OCI-LY1 (cell line): ENCODE data around the gene INTS3.

Experiments used
- H2AFZ ChIP-seq: fragments of 200-600 bp; sonication (generic), shearing (Covaris generic); 2 replicates; pipeline ENCODE4 v1.6.0; 2014; ENCODE audit warnings: antibody characterized with exemption, mild to moderate bottlenecking, low read length
- H3F3A ChIP-seq: fragments of 200-600 bp; sonication (generic), shearing (Covaris generic); 2 replicates; pipeline ENCODE4 v1.6.0; 2014; ENCODE audit warnings: mild to moderate bottlenecking, antibody characterized with exemption, low read length, moderate library complexity; ENCODE audit not compliant: insufficient read depth
- H3K27ac ChIP-seq: fragments of 200-600 bp; sonication (generic); 2 replicates; pipeline ENCODE4 v1.5.1; 2014; ENCODE audit warnings: low read length, mixed run types, mild to moderate bottlenecking, low read depth; ENCODE audit not compliant: poor library complexity, severe bottlenecking
- H3K27me3 ChIP-seq: fragments of 200-600 bp; sonication (generic); 2 replicates; pipeline ENCODE4 v1.6.0; 2014; ENCODE audit warnings: antibody characterized with exemption, mild to moderate bottlenecking, low read length, moderate library complexity; ENCODE audit not compliant: insufficient read depth
- H3K36me3 ChIP-seq: fragments of 200-600 bp; sonication (generic); 2 replicates; pipeline ENCODE4 v1.6.1; 2014; ENCODE audit warnings: mild to moderate bottlenecking, antibody characterized with exemption, low read length, moderate library complexity, mixed read lengths; ENCODE audit not compliant: insufficient read depth
- H3K4me1 ChIP-seq: fragments of 200-600 bp; sonication (generic); 2 replicates; pipeline ENCODE4 v1.5.1; 2014; ENCODE audit warnings: mild to moderate bottlenecking, low read length, moderate library complexity; ENCODE audit not compliant: insufficient read depth, severe bottlenecking
- H3K4me2 ChIP-seq: fragments of 200-600 bp; sonication (generic), shearing (Covaris generic); 2 replicates; pipeline ENCODE4 v1.6.1; 2014; ENCODE audit warnings: low read length
- H3K4me3 ChIP-seq: fragments of 200-600 bp; sonication (generic); 2 replicates; pipeline ENCODE4 v1.5.1; 2014; ENCODE audit warnings: low read length, low read depth, mild to moderate bottlenecking, mixed read lengths; ENCODE audit not compliant: poor library complexity, severe bottlenecking
- H3K79me2 ChIP-seq: fragments of 200-600 bp; shearing (Covaris generic); 2 replicates; pipeline ENCODE4 v1.6.1; 2016; ENCODE audit warnings: mixed run types, low read length, mixed read lengths; ENCODE audit not compliant: insufficient read depth
- H3K9ac ChIP-seq: fragments of 200-600 bp; sonication (generic), shearing (Covaris generic); 2 replicates; pipeline ENCODE4 v1.6.1; 2014; ENCODE audit warnings: mild to moderate bottlenecking, low read length, mixed read lengths
- H3K9me2 ChIP-seq: fragments of 200-600 bp; sonication (generic), shearing (Covaris generic); 2 replicates; pipeline ENCODE4 v1.6.1; 2014; ENCODE audit warnings: low read depth, mild to moderate bottlenecking, low read length, mixed read lengths
- H3K9me3 ChIP-seq: fragments of 200-600 bp; shearing (Covaris generic); 2 replicates; pipeline ENCODE4 v1.6.1; 2014; ENCODE audit warnings: low read length, mixed read lengths
- H4K20me1 ChIP-seq: fragments of 200-600 bp; sonication (generic), shearing (Covaris generic); 2 replicates; pipeline ENCODE4 v1.6.0; 2016; ENCODE audit warnings: mild to moderate bottlenecking, low read length; ENCODE audit not compliant: insufficient read depth
- EZH2 ChIP-seq: fragments of 200-600 bp; sonication (generic), shearing (Covaris generic); IDR thresholded peaks from 2 replicates; pipeline ENCODE4 v1.8.0; 2017; ENCODE audit warnings: borderline replicate concordance, mixed run types, mild to moderate bottlenecking, antibody characterized with exemption, low read length, moderate library complexity, mixed read lengths
- TF ChIP-seq, protein P1 (sequence below): fragments of 200-600 bp; sonication (generic), shearing (Covaris generic); IDR thresholded peaks from 2 replicates; pipeline ENCODE4 v1.5.1; 2017; ENCODE audit warnings: mild to moderate bottlenecking, antibody characterized with exemption, low read length, moderate library complexity, mixed read lengths

The INTS3 gene

DNA sequence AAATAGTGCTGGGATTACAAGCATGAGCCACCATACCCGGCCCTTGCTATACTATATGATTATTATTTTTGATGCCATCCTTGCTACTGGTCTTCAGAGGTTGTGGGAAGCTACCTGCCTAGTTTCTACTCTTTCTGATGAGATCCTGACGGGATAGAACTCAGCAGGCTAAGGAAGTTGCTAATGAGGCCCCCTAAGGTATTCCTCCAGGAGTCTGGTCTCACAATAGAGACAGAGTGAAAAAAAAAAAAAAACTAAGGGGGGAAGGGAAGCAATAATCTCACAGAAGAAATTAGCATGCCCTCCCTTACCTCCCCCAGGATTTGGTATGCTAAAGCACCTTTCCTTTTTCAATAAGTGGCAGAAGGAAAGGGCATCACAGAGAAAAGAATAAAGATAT lies 17.6 kb downstream of the INTS3 start:
- no peak overlapping the region for H3K9ac ChIP-seq
- no peaks in the 10 kb centered on the region for H3F3A ChIP-seq
- no peak overlapping the region for H3K4me3 ChIP-seq
- H3K36me3 ChIP-seq, result peaks cover 85% of the 10 kb centered on the region
- H3K9me3 ChIP-seq, result no peaks in the 10 kb centered on the region
- H2AFZ ChIP-seq, result no peak overlapping the region
- TF ChIP-seq, protein P1, sequence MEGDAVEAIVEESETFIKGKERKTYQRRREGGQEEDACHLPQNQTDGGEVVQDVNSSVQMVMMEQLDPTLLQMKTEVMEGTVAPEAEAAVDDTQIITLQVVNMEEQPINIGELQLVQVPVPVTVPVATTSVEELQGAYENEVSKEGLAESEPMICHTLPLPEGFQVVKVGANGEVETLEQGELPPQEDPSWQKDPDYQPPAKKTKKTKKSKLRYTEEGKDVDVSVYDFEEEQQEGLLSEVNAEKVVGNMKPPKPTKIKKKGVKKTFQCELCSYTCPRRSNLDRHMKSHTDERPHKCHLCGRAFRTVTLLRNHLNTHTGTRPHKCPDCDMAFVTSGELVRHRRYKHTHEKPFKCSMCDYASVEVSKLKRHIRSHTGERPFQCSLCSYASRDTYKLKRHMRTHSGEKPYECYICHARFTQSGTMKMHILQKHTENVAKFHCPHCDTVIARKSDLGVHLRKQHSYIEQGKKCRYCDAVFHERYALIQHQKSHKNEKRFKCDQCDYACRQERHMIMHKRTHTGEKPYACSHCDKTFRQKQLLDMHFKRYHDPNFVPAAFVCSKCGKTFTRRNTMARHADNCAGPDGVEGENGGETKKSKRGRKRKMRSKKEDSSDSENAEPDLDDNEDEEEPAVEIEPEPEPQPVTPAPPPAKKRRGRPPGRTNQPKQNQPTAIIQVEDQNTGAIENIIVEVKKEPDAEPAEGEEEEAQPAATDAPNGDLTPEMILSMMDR, result no peak
- no peak for TF ChIP-seq EZH2
- no peaks in the 10 kb centered on the region for H4K20me1 ChIP-seq
- H3K9me2 ChIP-seq, result no peaks in the 10 kb centered on the region
- no peaks in the 10 kb centered on the region for H3K27me3 ChIP-seq
- peaks cover 15% of the 10 kb centered on the region for H3K4me1 ChIP-seq
- no peaks in the 10 kb centered on the region for H3K79me2 ChIP-seq
- no peak overlapping the region for H3K4me2 ChIP-seq
- H3K27ac ChIP-seq, result no peak overlapping the region

DNA sequence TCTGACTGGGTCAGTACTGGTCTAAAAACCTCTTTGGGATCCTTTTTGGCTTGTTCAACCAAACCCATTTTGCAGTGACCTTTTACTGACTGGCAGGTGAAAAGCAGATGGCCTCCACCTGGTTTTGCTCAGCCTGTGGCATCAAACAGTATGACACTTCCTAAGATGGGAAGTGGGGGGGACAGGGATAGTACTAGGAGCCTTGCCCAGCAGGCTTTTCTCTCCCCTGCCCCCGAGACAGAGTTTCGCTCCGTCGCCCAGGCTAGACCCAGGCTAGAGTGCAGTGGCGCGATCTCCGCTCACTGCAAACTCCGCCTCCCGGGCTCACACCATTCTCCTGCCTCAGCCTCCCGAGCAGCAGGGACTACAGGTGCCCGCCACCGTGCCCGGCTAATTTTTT lies 18.3 kb downstream of the INTS3 start:
- Histone ChIP-seq H3K9me2 (no peaks in the 10 kb centered on the region), H3K4me1 (peaks cover 15% of the 10 kb centered on the region), H3K27me3 (no peaks in the 10 kb centered on the region), H2AFZ (no peak overlapping the region), H3K27ac (no peak overlapping the region), H3K4me2 (no peak overlapping the region), H3K9ac (no peak overlapping the region), H4K20me1 (no peaks in the 10 kb centered on the region), H3K4me3 (no peak overlapping the region), H3K79me2 (no peaks in the 10 kb centered on the region), H3F3A (no peaks in the 10 kb centered on the region), H3K36me3 (peaks cover 85% of the 10 kb centered on the region), H3K9me3 (no peaks in the 10 kb centered on the region)
- no peak for TF ChIP-seq EZH2
- TF ChIP-seq, protein P1, result no peak

DNA sequence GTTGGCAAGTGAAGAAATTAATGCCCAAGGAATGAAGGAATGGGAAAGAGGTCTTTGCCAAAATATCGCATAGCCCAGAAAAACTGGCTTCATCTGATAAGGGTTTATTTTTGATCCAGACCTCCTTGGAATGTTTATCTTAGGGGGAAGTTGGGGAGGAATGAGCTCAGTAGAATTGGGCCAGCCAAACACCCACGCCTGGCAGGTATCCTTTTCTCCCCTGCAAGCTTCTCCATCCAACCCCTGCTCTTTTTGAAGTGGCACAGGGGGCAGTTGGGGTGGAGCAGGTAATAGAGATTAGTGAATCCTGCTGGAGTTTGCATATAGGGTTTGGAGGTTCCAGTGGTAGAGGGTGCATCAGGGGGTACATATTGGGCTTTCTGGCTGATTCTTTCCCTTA lies 21.1 kb downstream of the INTS3 start:
- Histone ChIP-seq H3K9me2 (no peaks in the 10 kb centered on the region), H3K27me3 (no peaks in the 10 kb centered on the region), H4K20me1 (no peaks in the 10 kb centered on the region), H2AFZ (no peak overlapping the region), H3K4me2 (no peak overlapping the region), H3K4me1 (no peaks in the 10 kb centered on the region), H3F3A (no peaks in the 10 kb centered on the region), H3K79me2 (no peaks in the 10 kb centered on the region), H3K9ac (no peak overlapping the region), H3K27ac (no peak overlapping the region), H3K9me3 (no peaks in the 10 kb centered on the region), H3K4me3 (no peak overlapping the region), H3K36me3 (peaks cover 81% of the 10 kb centered on the region)
- TF ChIP-seq EZH2, result no peak
- TF ChIP-seq, protein P1, result no peak
